NCI-H2227 (cell line): ENCODE measurements around the gene MORF4L2.
"Not testable (repeated sequence)": the region's sequence is repeated elsewhere in the genome, so short reads cannot be mapped to it uniquely, and the experiment has no call there.

ENCODE experiments used
- DNase-seq: peaks from one replicate; lab custom pipeline; 2025; ENCODE audit not compliant: unreplicated experiment; lab: John Stamatoyannopoulos, UW

The MORF4L2 gene

DNA sequence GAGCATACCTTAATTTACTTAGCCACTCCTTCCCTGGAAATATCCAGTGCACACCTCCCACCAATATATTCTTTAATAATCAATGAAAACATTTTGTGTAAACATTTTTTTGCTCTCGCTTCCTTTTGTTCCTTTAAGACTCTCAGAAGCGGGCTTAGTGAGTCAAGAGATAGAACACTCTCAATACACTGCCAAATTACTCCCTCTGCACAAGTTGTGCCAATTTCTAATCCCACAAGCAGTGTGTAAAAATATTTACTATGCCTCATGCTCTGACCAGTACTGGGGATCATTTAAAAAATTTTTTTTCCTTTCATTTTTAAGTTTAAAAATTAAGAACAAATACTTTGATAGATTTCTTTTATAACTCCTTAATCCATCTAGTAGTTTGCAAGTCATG lies 5.1 kb downstream of the MORF4L2 start:
- no peak for DNase-seq

DNA sequence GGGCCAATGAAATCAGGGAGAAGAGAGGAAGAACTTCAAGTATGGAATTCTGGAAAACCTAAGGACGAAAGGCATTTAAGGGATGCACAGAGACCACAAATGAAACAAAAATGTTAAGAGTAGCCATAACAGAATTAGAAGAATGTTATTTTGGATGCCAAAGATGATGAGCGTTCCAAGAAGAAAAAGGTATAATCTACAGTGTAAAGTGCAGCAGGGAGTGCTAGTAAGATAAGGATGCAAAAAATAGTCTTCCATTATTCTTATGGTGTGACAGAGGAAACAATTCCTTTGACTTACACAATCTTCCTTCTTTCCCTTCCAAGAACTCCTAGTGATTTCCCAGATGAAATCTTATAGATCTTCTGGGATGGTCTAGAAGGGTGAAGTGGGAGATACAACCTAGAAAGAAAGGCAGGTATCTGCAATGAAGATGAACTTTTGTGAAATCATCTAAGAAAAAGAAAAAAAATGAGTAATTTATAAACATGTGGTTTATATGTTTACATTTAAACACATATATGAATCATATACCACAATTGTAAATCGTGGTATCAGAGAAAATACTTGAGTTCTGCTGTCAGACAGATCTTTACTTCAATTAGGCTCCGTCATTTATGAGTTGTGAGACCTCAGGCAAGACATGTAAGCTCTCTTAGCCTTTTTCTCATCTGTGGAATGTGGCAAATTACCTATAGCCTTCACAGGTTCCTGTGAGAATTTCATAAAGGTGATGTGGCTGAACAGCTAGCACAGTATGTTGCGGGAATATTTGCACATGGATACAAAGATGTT lies 8.1 kb downstream of the MORF4L2 start:
- no peak for DNase-seq

DNA sequence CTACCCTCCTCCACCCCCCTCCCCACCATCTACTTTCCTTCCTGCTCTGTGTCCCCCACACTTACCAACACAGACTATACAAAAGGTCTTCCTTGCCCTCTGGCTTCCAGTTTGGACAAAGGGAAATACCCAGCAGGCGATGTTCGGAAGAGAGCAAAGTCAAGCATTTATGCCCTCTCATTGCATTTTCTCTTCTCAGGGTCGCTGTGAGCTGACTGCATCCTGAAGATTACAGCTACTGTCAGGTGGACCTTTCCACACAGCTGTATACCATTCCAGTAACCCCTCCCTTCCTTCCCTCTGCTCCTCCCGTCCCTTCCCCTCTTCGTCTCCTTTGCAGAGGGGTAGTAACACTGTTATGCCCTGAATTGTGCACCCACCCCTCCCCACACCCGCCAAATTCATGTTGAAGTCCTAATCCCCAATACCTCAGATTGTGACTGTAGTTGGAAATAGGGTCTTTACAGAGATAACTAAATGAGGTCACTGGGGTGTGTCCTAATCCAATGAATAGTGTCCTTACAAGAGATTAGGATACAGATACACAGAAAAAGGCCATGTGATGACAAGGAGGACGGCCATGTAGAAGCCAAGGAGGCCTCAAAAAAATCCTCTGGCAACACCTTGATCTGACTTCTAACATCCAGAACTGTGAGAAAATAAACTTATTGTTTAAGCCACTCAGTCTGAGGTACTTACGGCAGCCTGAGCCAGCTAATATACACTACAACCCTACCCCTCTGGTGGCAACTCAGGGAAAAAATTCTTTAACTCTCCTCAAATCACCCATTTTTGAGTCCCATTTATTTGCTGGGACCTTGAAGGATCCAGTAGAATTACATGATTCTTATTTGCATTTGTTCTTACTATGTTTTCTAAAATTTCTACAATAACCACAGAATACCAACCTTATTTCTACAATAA lies 11.7 kb downstream of the MORF4L2 start:
- no peak for DNase-seq

DNA sequence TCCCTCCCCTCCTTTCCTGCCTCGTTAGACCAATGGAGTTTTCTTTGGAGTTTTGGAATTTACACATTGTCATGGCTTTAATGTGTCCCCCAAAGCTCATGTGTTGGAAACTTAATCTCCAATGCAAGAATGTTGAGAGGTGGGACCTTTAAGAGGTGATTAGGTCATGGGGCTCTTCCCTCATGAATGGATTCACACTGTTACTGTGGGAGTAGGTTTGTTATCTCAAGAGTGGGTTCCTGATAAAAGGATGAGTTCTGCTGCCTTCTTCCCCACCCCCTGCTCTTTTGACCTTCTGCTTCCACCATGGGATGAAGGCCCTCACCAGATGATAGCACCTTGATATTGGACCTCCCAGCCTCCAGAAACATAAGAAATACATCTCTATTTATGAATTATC lies 16.8 kb downstream of the MORF4L2 start:
- no peak for DNase-seq

DNA sequence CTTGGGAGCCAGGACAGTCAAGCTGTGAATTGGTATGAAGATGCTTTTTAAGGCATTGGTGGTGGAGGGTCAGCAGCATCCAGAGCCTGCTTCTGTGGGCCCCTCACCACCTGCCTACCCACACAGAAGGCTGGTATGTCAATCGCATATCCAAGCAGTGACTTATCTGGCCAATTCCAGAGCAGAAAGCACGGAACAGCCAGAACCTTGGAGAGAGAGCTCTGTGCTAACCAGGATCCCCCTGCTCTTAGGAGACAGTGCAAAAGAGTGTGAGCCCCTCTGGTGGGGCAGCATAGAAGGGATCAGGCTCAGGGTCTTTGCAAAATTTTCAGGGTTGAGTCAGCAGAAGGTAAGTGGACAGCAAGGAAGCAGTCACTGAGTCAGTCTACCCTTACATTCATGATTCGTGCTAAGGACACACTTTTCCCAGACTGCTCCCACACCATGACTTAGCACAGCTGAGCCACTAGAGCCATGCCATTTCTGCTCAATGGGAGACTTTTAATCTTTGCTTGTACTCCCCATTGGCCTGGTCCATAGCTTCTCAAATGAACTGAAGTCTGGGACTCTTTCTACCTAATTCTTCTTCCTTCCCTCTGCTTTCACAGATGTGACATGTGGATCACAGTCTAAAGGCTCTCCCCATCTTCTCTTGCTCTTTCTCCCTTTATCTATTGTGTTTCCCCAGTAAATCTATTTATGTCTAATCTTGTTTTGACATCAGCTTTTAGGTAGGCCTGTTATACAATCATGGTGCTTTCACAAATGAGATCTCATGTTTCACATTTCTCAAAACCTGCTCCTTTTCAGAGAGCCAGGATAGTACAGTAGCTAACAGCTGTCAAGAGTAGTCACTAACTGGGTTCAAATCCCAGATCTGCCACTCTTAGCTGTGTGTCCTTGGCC lies 20.0 kb downstream of the MORF4L2 start:
- DNase-seq, result no peak

DNA sequence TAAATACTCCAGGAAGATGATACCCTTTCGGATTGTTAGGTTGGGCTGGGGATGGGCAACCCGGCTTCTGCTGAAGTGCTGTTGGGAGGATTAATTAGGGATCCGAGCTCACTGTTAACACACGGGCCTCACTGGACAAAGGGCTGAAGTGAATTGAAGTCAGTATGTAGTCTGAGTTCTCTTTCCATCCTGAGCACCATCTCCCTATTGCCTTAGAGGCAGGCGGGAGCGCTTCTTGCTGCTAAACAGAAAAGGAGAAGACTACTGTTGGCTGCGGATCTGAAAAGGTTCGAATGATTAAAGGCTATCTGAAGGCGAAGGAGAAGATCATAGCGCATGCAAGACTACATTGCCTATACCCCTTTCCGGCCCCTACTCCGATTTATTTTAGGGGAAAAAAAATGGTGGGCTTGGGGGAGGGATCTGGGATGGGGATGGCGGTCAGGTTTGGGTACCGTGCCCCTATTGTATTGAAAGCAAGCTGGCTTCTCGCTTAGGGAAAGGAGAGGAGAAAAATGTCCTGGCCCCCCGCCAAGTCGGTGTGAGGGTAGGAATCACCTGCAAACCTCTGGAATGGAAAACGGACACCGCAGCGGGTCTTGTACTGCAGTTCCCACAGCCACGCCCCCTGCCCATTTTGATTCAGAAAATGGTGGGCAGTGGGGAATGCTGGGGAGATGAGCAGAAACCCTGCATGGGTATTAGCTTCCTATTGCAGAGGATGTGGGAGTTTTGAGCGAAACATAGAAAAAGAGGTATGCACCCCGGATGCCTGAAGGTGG lies 22.3 kb downstream of the MORF4L2 start:
- peak; percentile 61 for DNase-seq

DNA sequence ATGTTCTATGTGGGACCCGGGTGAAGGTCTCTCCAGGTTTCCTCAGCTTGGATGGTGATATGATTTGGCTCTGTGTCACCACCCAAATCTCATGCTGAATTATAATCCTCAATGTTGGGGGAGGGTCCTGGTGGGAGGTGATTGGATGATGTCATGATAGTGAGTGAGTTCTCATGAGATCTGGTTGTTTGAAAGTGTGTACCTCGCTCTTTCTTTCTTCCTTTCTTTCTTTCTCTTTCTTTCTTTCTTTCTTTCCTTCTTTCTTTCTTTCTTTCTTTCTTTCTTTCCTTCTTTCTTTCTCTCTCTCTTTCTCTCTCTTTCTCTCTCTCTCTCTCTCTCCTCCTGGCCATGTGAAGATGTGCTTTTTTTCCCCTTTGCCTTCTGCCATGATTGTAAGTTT lies 27.0 kb downstream of the MORF4L2 start:
- not testable (repeated sequence) for DNase-seq

DNA sequence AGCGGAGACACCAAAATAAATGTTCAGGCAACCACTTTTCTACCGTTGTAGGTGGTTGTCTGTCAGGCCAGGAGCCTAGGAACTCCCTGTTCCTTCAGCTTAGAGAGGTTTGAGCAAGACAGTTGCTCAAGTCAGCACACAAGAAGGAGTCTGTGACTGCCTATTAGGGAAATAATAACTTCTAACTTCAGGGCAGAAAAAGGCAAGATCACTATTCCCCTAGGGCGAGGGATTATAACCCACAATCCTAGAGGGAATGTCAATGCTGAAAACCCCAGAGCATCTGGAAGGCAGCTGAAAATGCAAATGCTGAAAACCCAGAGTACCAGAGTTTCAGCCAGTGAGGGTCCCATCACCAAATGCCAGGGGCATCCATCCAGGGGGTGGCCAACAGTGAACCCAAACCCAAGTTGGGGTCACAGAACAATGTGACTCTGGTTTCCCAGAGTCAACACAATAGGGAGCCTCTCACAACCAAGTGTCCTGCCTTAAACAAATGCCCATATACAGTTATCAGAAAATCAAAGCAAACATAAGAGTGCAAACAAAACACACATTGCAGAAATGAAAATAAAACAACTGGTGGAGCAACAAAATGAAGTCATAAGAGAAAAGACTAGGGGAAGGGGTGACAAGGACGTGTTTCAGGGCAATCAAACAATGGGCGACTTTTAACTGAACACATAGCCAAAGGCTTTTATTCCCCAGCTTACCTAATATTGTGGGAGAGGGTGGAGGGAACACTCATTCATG lies 27.6 kb downstream of the MORF4L2 start:
- no peak for DNase-seq

DNA sequence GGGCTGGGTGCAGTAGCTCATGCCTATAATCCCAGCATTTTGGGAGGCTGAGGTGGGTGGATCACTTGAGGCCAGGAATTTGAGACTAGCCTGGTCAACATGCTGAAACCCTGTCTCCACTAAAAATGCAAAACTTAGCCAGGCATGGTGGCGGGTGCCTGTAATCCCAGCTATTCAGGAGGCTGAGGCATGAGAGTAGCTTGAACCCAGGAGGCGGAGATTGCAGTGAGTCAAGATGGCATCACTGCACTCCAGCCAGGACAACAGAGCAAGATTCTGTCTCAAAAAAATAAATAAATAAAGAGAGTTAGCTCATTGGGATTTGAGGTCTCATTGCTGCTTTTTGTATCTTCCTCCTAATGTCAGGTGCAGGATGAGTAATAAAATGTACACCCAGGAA lies 29.4 kb downstream of the MORF4L2 start:
- DNase-seq, result not testable (repeated sequence)

DNA sequence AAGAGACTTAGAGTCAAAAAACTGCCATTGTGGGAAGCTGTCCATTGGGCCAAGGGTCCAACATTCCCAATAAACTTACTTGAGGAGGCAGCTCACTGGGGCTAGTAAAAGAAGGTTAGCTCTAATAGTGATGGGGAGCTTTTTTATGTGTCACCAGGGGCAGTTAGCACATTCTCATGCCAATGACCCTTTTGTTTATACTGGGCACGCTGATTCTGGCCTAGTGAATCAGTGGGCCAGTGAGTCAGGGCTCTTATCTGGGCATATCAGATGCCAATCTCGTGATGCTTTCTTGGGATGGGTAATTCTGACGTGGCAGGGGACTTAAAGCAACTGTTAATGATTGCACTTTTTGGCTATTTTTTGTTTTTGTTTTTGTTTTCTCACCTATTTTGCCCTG lies 29.9 kb downstream of the MORF4L2 start:
- no peak for DNase-seq

DNA sequence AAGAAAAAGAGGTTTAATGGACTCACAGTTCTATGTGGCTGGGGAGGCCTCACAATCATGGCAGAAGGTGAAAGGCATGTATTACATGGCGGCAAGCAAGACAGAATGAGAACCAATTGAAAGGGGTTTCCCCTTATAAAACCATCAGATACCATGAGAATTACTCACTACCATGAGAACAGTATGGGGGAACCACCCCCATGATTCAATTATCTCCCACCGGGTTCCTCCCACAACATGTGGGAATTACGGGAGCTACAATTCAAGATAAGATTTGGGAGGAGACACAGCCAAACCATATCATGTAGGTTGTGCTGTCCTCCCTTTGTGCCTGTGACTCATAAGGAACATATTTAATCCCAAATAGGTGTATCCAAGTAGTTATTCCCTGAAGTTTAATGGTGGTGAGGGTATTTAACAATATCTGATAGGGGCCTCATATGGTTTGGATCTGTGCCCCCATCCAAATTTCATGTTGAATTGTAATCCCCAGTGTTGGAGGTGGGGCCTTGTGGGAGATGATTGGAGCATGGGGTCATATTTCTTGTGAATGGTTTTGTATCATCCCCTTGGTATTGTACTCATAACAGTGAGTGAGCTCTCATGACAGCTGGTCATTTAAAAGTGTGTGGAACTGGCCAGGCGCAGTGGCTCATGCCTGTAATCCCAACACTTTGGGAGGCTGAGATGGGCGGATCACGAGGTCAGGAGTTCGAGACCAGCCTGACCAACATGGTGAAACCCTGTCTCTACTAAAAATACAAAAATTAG lies 31.1 kb downstream of the MORF4L2 start:
- DNase-seq, result not testable (repeated sequence)

DNA sequence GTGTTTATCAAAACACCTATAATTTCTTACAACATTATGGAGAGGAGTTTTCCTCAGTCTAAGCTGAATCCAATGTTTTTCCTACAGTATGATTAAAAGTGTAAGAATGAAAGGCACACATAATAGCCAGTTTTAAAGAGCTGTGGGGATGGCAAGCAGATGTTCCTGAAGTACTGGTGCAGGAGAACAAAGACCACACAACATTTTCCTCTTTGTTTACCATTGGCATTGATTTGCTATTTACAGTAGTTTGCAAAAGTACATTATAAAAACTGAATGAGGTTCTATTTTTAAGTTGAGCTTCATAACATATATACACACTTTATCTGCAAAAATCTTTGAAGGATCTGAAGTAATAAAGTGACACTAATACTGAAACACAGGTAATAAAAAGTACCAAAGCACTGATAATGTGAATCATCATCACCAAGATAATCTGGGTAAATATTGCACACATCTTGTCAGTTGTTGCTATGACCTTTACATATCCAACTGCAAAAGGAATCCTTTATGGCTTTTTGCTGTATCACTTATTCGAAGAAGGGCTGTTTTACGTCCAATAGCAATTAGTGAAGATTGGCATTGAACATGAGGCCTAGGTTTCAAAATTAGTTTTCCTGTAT lies 35.2 kb downstream of the MORF4L2 start:
- no peak for DNase-seq

DNA sequence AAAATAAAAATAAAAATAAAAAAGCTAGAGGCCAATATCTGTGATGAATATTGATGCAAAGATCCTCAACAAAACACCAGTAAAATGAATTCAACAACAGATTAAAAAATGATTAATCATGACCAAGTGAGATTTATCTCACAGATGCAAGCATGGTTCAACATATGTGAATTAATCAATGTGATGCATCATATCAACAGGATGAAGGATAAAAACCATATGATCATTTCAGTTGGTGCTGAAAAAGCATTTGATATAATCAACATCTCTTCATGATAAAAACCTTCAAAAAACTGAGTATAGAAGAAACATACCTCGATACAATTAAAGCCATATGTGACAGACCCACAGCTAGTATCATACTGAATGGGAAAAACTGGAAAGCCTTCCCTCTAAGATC lies 38.9 kb downstream of the MORF4L2 start:
- no peak for DNase-seq

DNA sequence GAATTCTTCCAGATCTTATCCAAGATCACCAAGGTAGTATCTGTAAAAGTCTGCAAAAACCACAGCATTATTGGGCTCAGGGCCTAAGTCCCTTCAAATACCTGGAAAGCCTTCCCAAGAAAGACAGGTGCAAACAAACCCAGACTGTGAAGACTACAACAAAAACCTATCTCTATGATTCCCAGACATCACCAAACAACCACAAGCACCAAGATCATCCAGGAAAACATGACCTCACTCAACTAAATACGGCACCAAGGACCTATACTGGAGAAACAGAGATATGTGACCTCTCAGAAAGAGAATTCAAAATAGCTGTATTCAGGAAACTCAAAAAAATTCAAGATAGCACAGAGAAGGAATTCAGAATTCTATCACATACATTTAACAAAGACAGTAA lies 42.4 kb downstream of the MORF4L2 start:
- DNase-seq, result no peak

DNA sequence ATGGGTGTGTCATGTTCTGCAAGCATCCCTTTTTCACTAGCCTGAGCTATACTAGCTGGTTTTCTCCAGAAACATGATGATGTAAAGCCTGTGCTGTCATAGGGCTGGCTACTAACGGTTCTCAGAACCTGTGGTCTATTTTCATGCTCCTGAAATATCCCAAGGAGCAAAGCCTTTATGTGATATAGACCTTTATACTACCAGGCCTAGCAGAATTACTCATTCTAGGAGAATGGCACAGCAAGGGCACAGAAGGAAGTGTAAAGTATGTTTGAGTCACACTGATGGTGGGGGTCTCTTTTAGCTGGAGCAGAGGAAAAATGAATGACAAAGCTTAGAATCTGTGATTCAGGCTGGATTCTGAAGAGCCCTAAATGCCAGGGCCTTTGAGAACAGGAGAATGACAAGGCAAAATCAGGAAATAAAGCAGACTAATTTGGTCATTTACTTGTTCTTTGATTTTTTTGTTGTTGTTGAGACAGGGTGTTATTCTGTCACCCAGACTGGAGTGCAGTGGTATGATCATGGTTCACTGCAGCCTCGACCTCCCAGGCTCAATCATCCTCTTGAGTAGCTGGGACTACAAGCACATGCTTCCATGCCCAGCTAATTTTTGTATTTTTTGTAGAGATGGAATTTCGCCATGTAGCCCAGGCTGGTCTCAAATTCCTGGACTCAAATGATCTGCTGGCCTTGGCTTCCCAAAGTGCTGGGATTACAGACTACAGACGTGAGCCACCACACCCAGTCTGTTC lies 45.9 kb downstream of the MORF4L2 start:
- DNase-seq, result no peak

DNA sequence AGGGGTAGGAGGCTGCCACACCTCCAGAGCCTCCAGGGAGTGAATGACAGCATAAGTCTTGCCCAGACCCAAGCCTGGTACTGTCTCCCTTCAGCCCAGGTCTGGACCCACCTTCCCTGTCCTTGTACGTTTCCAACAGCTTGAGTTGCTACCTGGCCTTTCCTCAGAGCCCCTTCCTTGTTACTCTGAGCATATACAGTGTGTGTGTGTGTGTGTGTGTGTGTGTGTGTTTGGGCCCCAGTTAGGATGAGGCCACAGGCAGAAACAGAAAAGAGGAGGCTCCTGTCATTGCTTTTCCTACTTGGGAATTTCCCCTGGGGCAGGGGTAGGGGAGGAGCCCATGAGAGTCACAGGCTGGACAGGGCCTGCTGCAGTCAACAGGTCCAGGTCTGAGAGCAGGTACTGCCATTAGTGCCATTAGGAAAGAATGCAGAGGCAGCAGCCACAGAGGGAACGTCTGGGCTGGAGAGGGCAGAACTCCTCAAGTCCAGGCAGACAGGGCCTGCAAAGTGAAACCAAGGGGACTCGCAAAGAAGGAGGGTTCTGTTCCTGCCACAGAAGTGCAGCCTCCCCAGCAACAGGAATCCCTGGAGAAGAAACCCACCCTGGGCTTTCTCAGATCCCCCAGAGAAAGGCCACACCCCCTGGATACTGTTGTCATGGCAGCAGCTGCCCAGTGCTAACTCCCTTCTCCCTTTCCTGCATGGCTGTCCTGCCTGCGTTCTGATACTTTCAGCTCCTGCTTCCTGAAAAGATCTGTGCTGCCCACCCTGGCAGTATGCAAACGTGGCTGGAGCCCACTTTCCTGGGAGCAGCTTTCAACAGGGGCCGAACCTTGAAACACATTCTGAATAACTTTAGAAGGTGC lies 47.8 kb downstream of the MORF4L2 start:
- peak; percentile 82 for DNase-seq
